HepG2 (cell line): ENCODE measurements around the gene DHRS11. TPM values are rescaled to one million over a fixed set of nuclear protein-coding genes. Genes with fewer than 3 reads are reported as not detected.
A peak's percentile ranks its signal among the peaks of the same experiment; 100 is the strongest.

Source experiments
- AGO1 ChIP-seq: fragments of 200-400 bp; formaldehyde crosslinking; IDR thresholded peaks from 2 replicates; pipeline ENCODE4 v1.6.1; 2017; ENCODE audit warnings: mild to moderate bottlenecking, low read depth, low read length, moderate library complexity; ENCODE audit not compliant: poor library complexity, severe bottlenecking
- AKAP8 ChIP-seq: sonication (generic); formaldehyde crosslinking; IDR thresholded peaks from 2 replicates; pipeline ENCODE4 v1.5.1; 2020; ENCODE audit warnings: mild to moderate bottlenecking, missing genetic modification reagents
- ARNT2 ChIP-seq: sonication (generic); formaldehyde crosslinking; IDR thresholded peaks from 2 replicates; pipeline ENCODE4 v1.8.0; 2022; ENCODE audit warnings: mild to moderate bottlenecking, low read depth, missing genetic modification reagents, moderate library complexity
- DBP ChIP-seq: sonication (generic); formaldehyde crosslinking; IDR thresholded peaks from 2 replicates; pipeline ENCODE4 v1.4.0; 2020; ENCODE audit warnings: missing genetic modification reagents; ENCODE audit errors: not compliant biosample characterization
- FOXK1 ChIP-seq: sonication (generic); formaldehyde crosslinking; IDR thresholded peaks from 2 replicates; pipeline ENCODE4 v1.4.0; 2020; ENCODE audit warnings: low read depth, missing genetic modification reagents, borderline replicate concordance
- FOXO1 ChIP-seq: sonication (generic); formaldehyde crosslinking; IDR thresholded peaks from 2 replicates; pipeline ENCODE4 v1.4.0; 2020; ENCODE audit warnings: missing genetic modification reagents
- HOXA9 ChIP-seq: sonication (generic); formaldehyde crosslinking; IDR thresholded peaks from 2 replicates; pipeline ENCODE4 v1.8.1; 2022; ENCODE audit warnings: missing genetic modification reagents, mild to moderate bottlenecking, moderate library complexity, borderline replicate concordance
- IRF9 ChIP-seq: sonication (generic); formaldehyde crosslinking; IDR thresholded peaks from 2 replicates; pipeline ENCODE4 v1.8.0; 2022; ENCODE audit warnings: missing genetic modification reagents, mild to moderate bottlenecking, borderline replicate concordance
- ISL2 ChIP-seq: sonication (generic); formaldehyde crosslinking; IDR thresholded peaks from 2 replicates; pipeline ENCODE4 v1.5.0; 2020; ENCODE audit warnings: missing genetic modification reagents
- MAZ ChIP-seq, 2 experiments: sonication (generic) in 1 of 2; formaldehyde crosslinking in 1 of 2; IDR thresholded peaks; 2 replicates each; pipeline versions ENCODE4 v1.5.0 to v1.6.1; 2012 to 2020; ENCODE audit warnings: low read depth in 2 of 2, mild to moderate bottlenecking in 2 of 2, borderline replicate concordance in 1 of 2, improper control_type of control experiment in 1 of 2, low read length in 1 of 2, missing genetic modification reagents in 1 of 2, moderate library complexity in 1 of 2
- MNT ChIP-seq: fragments of 450-650 bp; IDR thresholded peaks from 2 replicates; pipeline ENCODE4 v1.6.1; 2016
- NFRKB ChIP-seq: fragments of 450-650 bp; IDR thresholded peaks from 2 replicates; pipeline ENCODE4 v1.6.1; 2017
- NONO ChIP-seq, 2 experiments: fragments of 450-650 bp in 1 of 2; sonication (generic) in 1 of 2; formaldehyde crosslinking in 1 of 2; IDR thresholded peaks in 1 of 2; conservative IDR thresholded peaks in 1 of 2; 2 replicates each; pipeline versions ENCODE4 v1.6.1 to v1.8.0; 2017 to 2022; ENCODE audit warnings: mild to moderate bottlenecking in 1 of 2, missing genetic modification reagents in 1 of 2, moderate library complexity in 1 of 2
- PTBP1 ChIP-seq: fragments of 200-400 bp; formaldehyde crosslinking; IDR thresholded peaks from 2 replicates; pipeline ENCODE4 v1.6.1; 2018; ENCODE audit warnings: low read length, low read depth; ENCODE audit not compliant: poor library complexity, severe bottlenecking
- TBL1XR1 ChIP-seq: fragments of 150-350 bp; IDR thresholded peaks from 2 replicates; pipeline ENCODE4 v1.6.1; 2014; ENCODE audit warnings: borderline replicate concordance, low read length; ENCODE audit not compliant: partially characterized antibody
- TBX3 ChIP-seq: fragments of 450-650 bp; IDR thresholded peaks from 2 replicates; pipeline ENCODE4 v1.6.1; 2017; ENCODE audit warnings: antibody characterized with exemption, mild to moderate bottlenecking, inconsistent platforms, borderline replicate concordance
- TFDP1 ChIP-seq: IDR thresholded peaks from 2 replicates; pipeline ENCODE4 v1.6.1; 2016; ENCODE audit warnings: missing compliant biosample characterization, missing genetic modification reagents, borderline replicate concordance
- ZFP90 ChIP-seq: sonication (generic); formaldehyde crosslinking; IDR thresholded peaks from 2 replicates; pipeline ENCODE4 v1.8.0; 2022; ENCODE audit warnings: missing genetic modification reagents, mild to moderate bottlenecking, inconsistent platforms, borderline replicate concordance
- ZNF260 ChIP-seq: sonication (generic); formaldehyde crosslinking; IDR thresholded peaks from 2 replicates; pipeline ENCODE4 v1.4.0; 2020; ENCODE audit warnings: missing genetic modification reagents, low read depth, mild to moderate bottlenecking, borderline replicate concordance
- ZNF282 ChIP-seq: fragments of 450-650 bp; IDR thresholded peaks from 2 replicates; pipeline ENCODE4 v1.6.1; 2018; ENCODE audit not compliant: partially characterized antibody
- ZNF619 ChIP-seq: sonication (generic); formaldehyde crosslinking; IDR thresholded peaks from 2 replicates; pipeline ENCODE4 v1.4.0; 2020; ENCODE audit warnings: mild to moderate bottlenecking, missing genetic modification reagents
- ZNF83 ChIP-seq: sonication (generic); formaldehyde crosslinking; IDR thresholded peaks from 2 replicates; pipeline ENCODE4 v1.4.0; 2020; ENCODE audit warnings: missing genetic modification reagents, mild to moderate bottlenecking, borderline replicate concordance
- ZNF850 ChIP-seq: sonication (generic); formaldehyde crosslinking; conservative IDR thresholded peaks from 2 replicates; pipeline ENCODE4 v1.9.0; 2021; ENCODE audit warnings: mild to moderate bottlenecking, missing genetic modification reagents
- polyA plus RNA-seq, 8 experiments: library from polyadenylated mRNA; depleted of rRNA in 3 of 8; stranded (reverse) in 7 of 8; unstranded in 1 of 8; fragments of >200 nt; fragmentation: Illumina TruSeq in 4 of 8; extraction: Trizol in 4 of 8; gene quantifications; 2 replicates each; pipeline versions ENCODE4 v1.2.1 to v1.2.3, GENCODE V29; 2011 to 2016; ENCODE audit warnings: low read depth in 4 of 8, missing spikeins in 1 of 8, mixed read lengths in 1 of 8; ENCODE audit not compliant: insufficient read depth in 1 of 8
- total RNA-seq, 5 experiments: library from RNA; depleted of rRNA; stranded (reverse); fragments of >200 nt; fragmentation: Illumina TruSeq; extraction: Trizol; gene quantifications; 2 replicates each; pipeline ENCODE4 v1.2.3, GENCODE V29; 2016; ENCODE audit warnings: low read depth in 1 of 5

The DHRS11 gene
- total and polyA plus RNA-seq, 2 of the 13 experiments (the other 11 are each of a cell fraction or from before 2014, with no cell fraction given): 28.4 to 41.9 TPM

- peak; percentile 22; the same call in 1 of the 2 replicates for TF ChIP-seq IRF9 (CRISPR knock-in tag)
- peak; percentile 43 for TF ChIP-seq AGO1
- 0 out of 2 replicates have a peak, but pooled peaks have one; percentile 50 for TF ChIP-seq AKAP8 (CRISPR knock-in tag)
- peak; percentile 5; the same call in 1 of the 2 replicates for TF ChIP-seq ZNF619 (CRISPR knock-in tag)
- TF ChIP-seq DBP: peak; percentile 14
- peak; percentile 75 for TF ChIP-seq TFDP1
- no peak for TF ChIP-seq TBX3
- 0 out of 2 replicates have a peak, but pooled peaks have one; percentile 58 for TF ChIP-seq ZNF83 (CRISPR knock-in tag)
- TF ChIP-seq ZNF260 (CRISPR knock-in tag): no peak
- peak; percentile 36; the same call in 1 of the 2 replicates for TF ChIP-seq ISL2
- peak; percentile 91 for TF ChIP-seq ARNT2 (CRISPR knock-in tag)
- TF ChIP-seq HOXA9 (CRISPR knock-in tag): peak; percentile 68; the same call in 1 of the 2 replicates
- TF ChIP-seq ZNF850 (CRISPR knock-in tag): no peak
- no peak; the same call in 1 of the 2 replicates for TF ChIP-seq ZFP90 (CRISPR knock-in tag)
- no peak for TF ChIP-seq PTBP1
- peak; percentile 8; the same call in 1 of the 2 replicates for TF ChIP-seq FOXO1
- TF ChIP-seq TBL1XR1: no peak
- TF ChIP-seq NONO (IDR thresholded peaks at IDR 0.05): no peak
- peak; percentile 32; the same call in 1 of the 2 replicates for TF ChIP-seq NONO (CRISPR knock-in tag; conservative IDR thresholded peaks at IDR 0.05)
- 0 out of 2 replicates have a peak, but pooled peaks have one; percentile 9 for TF ChIP-seq FOXK1 (CRISPR knock-in tag)
- TF ChIP-seq NFRKB: no peak
- TF ChIP-seq MNT: no peak
- TF ChIP-seq MAZ (IDR thresholded peaks at IDR 0.05; ENCODE audit: borderline replicate concordance, low read depth, low read length): peak; percentile 80; the same call in 1 of the 2 replicates
- TF ChIP-seq MAZ (CRISPR knock-in tag; IDR thresholded peaks at IDR 0.05; ENCODE audit: low read depth): peak; percentile 79
- no peak for TF ChIP-seq ZNF282
Measured at GRCh38 chr17:36544307-36545076, 47.2 kb upstream of the DHRS11 start, which contains the start of gene GGNBP2 (continued).
